Endothelial cell of umbilical vein (primary cell): Measurements from ENCODE around the gene ZNF485. TPM values are rescaled to one million over a fixed set of nuclear protein-coding genes. Genes with fewer than 3 reads are reported as not detected.

Experiments
- BruUV-seq: library from RNA; stranded (reverse); fragments of 400-500 nt; replicated peaks from 2 replicates; lab custom pipeline; 2021; lab: Mats Ljungman, UMichigan
- CTCF ChIA-PET: fragments of 300-600, 350-600 bp; sonication (Branson Sonifier 250); formaldehyde crosslinking; loops from one replicate; lab custom pipeline; 2021; ENCODE audit warnings: antibody characterized with exemption, inconsistent platforms; lab: Charles Lee
- POLR2A ChIA-PET: fragments of 300-600, 350-600 bp; sonication (Branson Sonifier 250); formaldehyde crosslinking; loops from one replicate; lab custom pipeline; 2021; ENCODE audit warnings: antibody characterized with exemption, inconsistent platforms; lab: Charles Lee
- DNase-seq: peaks from one replicate; pipeline ENCODE4 v3.0.0-alpha.2; 2011; ENCODE audit warnings: low read depth, low spot score
- FAIRE-seq: peaks from 2 replicates; lab custom pipeline; 2011; peaks lifted over from hg19 to GRCh38; lab: Jason Lieb, UNC
- H2AFZ ChIP-seq: 2 replicates; pipeline ENCODE4 v1.6.0; 2012; ENCODE audit warnings: low read depth, low read length, control low read depth, inconsistent platforms
- H3K27ac ChIP-seq: 2 replicates; pipeline ENCODE4 v1.5.1; 2011; ENCODE audit warnings: low read depth, mild to moderate bottlenecking, control low read depth, low read length, moderate library complexity; ENCODE audit not compliant: insufficient read depth
- H3K27me3 ChIP-seq, 2 experiments: 2 replicates each; pipeline versions ENCODE4 v1.6.0 to v1.6.1; 2011; ENCODE audit warnings: low read length in 2 of 2, mixed read lengths in 1 of 2; ENCODE audit not compliant: control insufficient read depth in 2 of 2, insufficient read depth in 2 of 2
- H3K36me3 ChIP-seq, 2 experiments: 2 replicates in 1 of 2; 3 replicates in 1 of 2; pipeline ENCODE4 v1.5.1; 2011; ENCODE audit warnings: low read length in 2 of 2, mild to moderate bottlenecking in 1 of 2, moderate library complexity in 1 of 2; ENCODE audit not compliant: control insufficient read depth in 2 of 2, insufficient read depth in 2 of 2; ENCODE audit errors: extremely low read depth in 1 of 2
- H3K4me1 ChIP-seq: 3 replicates; pipeline ENCODE4 v1.5.1; 2011; ENCODE audit warnings: mild to moderate bottlenecking, low read length; ENCODE audit not compliant: control insufficient read depth, insufficient read depth; ENCODE audit errors: extremely low read depth
- H3K4me2 ChIP-seq: 2 replicates; pipeline ENCODE4 v1.6.1; 2011; ENCODE audit warnings: low read length, control low read depth, mixed read lengths; ENCODE audit not compliant: insufficient read depth
- H3K4me3 ChIP-seq, 3 experiments: fragments of 200-600 bp in 1 of 3; sonication (generic), shearing (Covaris generic) in 1 of 3; replicated peaks in 1 of 3; 2 replicates each; pipeline ENCODE4 v1.5.1; 2011 to 2016; ENCODE audit warnings: control low read depth in 3 of 3, low read length in 3 of 3, mild to moderate bottlenecking in 2 of 3, inconsistent platforms in 1 of 3, low read depth in 1 of 3, moderate library complexity in 1 of 3; ENCODE audit not compliant: insufficient read depth in 1 of 3
- H3K79me2 ChIP-seq: 2 replicates; pipeline ENCODE4 v1.6.0; 2012; ENCODE audit warnings: low read length, inconsistent platforms; ENCODE audit not compliant: control insufficient read depth, insufficient read depth
- H3K9ac ChIP-seq: replicated peaks from 2 replicates; pipeline ENCODE3; 2011; ENCODE audit warnings: low read length, control low read depth; ENCODE audit not compliant: insufficient read depth; ENCODE audit errors: extremely low read depth
- H3K9me1 ChIP-seq: replicated peaks from 3 replicates; pipeline ENCODE4 v1.6.0; 2011; ENCODE audit warnings: mild to moderate bottlenecking, low read length; ENCODE audit not compliant: control insufficient read depth, insufficient read depth; ENCODE audit errors: extremely low read depth
- H3K9me3 ChIP-seq: replicated peaks from 2 replicates; pipeline ENCODE4 v1.5.1; 2012; ENCODE audit warnings: low read length, inconsistent platforms; ENCODE audit not compliant: control insufficient read depth, insufficient read depth
- H4K20me1 ChIP-seq: replicated peaks from 2 replicates; pipeline ENCODE3; 2011; ENCODE audit warnings: mild to moderate bottlenecking, low read length; ENCODE audit not compliant: control insufficient read depth, insufficient read depth; ENCODE audit errors: extremely low read depth
- CTCF ChIP-seq, 2 donors: IDR thresholded peaks; 1 replicate in 1 of 2; 2 replicates in 1 of 2; pipeline ENCODE4 v1.5.1; 2011; ENCODE audit warnings: low read length in 2 of 2, mild to moderate bottlenecking in 2 of 2, moderate library complexity in 2 of 2, control low read depth in 1 of 2, inconsistent platforms in 1 of 2, low read depth in 1 of 2; ENCODE audit not compliant: insufficient read depth in 1 of 2; ENCODE audit errors: extremely low read depth in 1 of 2
- FOS ChIP-seq: IDR thresholded peaks from 2 replicates; pipeline ENCODE4 v1.6.1; 2011; ENCODE audit warnings: mild to moderate bottlenecking, low read length, moderate library complexity, borderline replicate concordance; ENCODE audit not compliant: insufficient read depth
- GATA2 ChIP-seq: IDR thresholded peaks from 2 replicates; pipeline ENCODE4 v1.7.0; 2011; ENCODE audit warnings: low read depth, mild to moderate bottlenecking, moderate library complexity, mixed read lengths, low read length; ENCODE audit not compliant: insufficient read length, insufficient read depth
- JUN ChIP-seq: IDR thresholded peaks from 2 replicates; pipeline ENCODE4 v1.6.1; 2011; ENCODE audit warnings: borderline replicate concordance, low read depth; ENCODE audit not compliant: insufficient read length, insufficient read depth
- dilution Hi-C: fragments of 300-500 bp; cut with MboI; formaldehyde crosslinking; loops from one replicate; pipeline ENCODE4 v1.15.0; 2019; ENCODE audit warnings: low sequenced_read_pairs; ENCODE audit not compliant: extremely low pct_ligation_motif_present
- intact Hi-C: fragments of 100-400 bp; cut with micrococcal nuclease; formaldehyde crosslinking; loops from one replicate; pipeline ENCODE4 v1.10.0; 2022
- polyA plus RNA-seq, 4 experiments: library from polyadenylated mRNA; depleted of rRNA in 3 of 4; stranded (reverse) in 3 of 4; unstranded in 1 of 4; fragments of >200 nt; gene quantifications; 2 replicates each; pipeline versions ENCODE4 v1.2.1 to v1.2.3, GENCODE V29; 2011 to 2012; ENCODE audit warnings: missing spikeins in 1 of 4
- total RNA-seq: library from RNA; stranded (reverse); gene quantifications from 2 replicates; pipeline ENCODE4 v1.2.3, GENCODE V29; 2021

Gene ZNF485
- total and polyA plus RNA-seq, 2 donors (not counting 3 experiments of a cell fraction or from before 2014, with no cell fraction given): 1.0 to 1.2 TPM

- BruUV-seq: no TSS peak
Observed at GRCh38 chr10:43605850-43606322, 352 bp upstream of the ZNF485 start.

More at GRCh38 chr10:43605850-43606322, 352 bp upstream of the ZNF485 start:
- no peaks in the 10 kb centered on the region for H3K9me1 ChIP-seq
- H3K9ac ChIP-seq: no peak overlapping the region
- DNase-seq (no peak), FAIRE-seq (no peak)
- H4K20me1 ChIP-seq: no peaks in the 10 kb centered on the region
- no peaks in the 10 kb centered on the region for H3K36me3 ChIP-seq
- H3K4me3 ChIP-seq: no peak overlapping the region
- dilution Hi-C loops: no loop called here
- H3K4me1 ChIP-seq: no peaks in the 10 kb centered on the region
- H2AFZ ChIP-seq: no peak overlapping the region
- no peaks in the 10 kb centered on the region for H3K9me3 ChIP-seq
- H3K27ac ChIP-seq: no peak overlapping the region
- ChIA-PET CTCF (interaction anchor here (1.0 kb wide), 1 partner anchor 11 kb away, joined by 3 read pairs; no protein-coding TSS in a partner anchor), POLR2A (no interaction called here)
- no peak overlapping the region for H3K4me2 ChIP-seq
- no peaks in the 10 kb centered on the region for H3K27me3 ChIP-seq
- intact Hi-C loops: loop anchor here (1.0 to 5.0 kb wide), 2 partner anchors 34 to 42 kb away; partner anchors contain the start of genes ZNF239 and ZNF32
- no peak for TF ChIP-seq GATA2
- no peak for TF ChIP-seq JUN
- TF ChIP-seq FOS: no peak
- no peak for TF ChIP-seq CTCF (IDR thresholded peaks at IDR 0.05; ENCODE audit: extremely low read depth in 1 of 2, insufficient read depth in 1 of 2, low read depth in 1 of 2, low read length in 2 of 2)
- H3K79me2 ChIP-seq: no peaks in the 10 kb centered on the region
